ENCODE measurements around the gene LY6G6D.
"Not testable (repeated sequence)": the region's sequence is repeated elsewhere in the genome, so short reads cannot be mapped to it uniquely, and the experiment has no call there.

LY6G6D gene

GRCh38 chr6:31702819-31703716, 12.1 kb upstream of the LY6G6D start, which contains the start of gene ABHD16A:
TSS of gene ABHD16A (minus strand) at chr6:31703324. CDS start at chr6:31703281, 43 bp downstream.
- H3K27ac ChIP-seq: peak within 1 kb of the TSS; percentile 75
- TF ChIP-seq CTCF (conservative IDR thresholded peaks at IDR 0.05) (no peak), ZFX (IDR thresholded peaks at IDR 0.05) (peak; percentile 42; the same call in 1 of the 2 replicates)

- TF ChIP-seq ZFX (IDR thresholded peaks at IDR 0.05): no peak
- H3K27ac ChIP-seq: no peak overlapping the region
Measured at GRCh38 chr6:31705931-31706330, 9.2 kb upstream of the LY6G6D start.

GRCh38 chr6:31706599-31706998, 8.5 kb upstream of the LY6G6D start, which contains the start of gene LY6G6F:
TSS of gene LY6G6F (plus strand) at chr6:31706866. CDS start at chr6:31706907, 41 bp downstream.
- TF ChIP-seq CTCF (conservative IDR thresholded peaks at IDR 0.05): no peak
- no peak within 1 kb of the TSS for H3K27ac ChIP-seq

- H3K27ac ChIP-seq: no peak overlapping the region
- TF ChIP-seq CTCF (conservative IDR thresholded peaks at IDR 0.05): no peak
- TF ChIP-seq ZFX (IDR thresholded peaks at IDR 0.05): no peak
Measured at GRCh38 chr6:31707701-31708100, 7.4 kb upstream of the LY6G6D start.

GRCh38 chr6:31708224-31708623, 6.9 kb upstream of the LY6G6D start:
- no peak for TF ChIP-seq ZFX (IDR thresholded peaks at IDR 0.05)
- TF ChIP-seq CTCF (conservative IDR thresholded peaks at IDR 0.05): no peak
- H3K27ac ChIP-seq: no peak overlapping the region

- H3K27ac ChIP-seq: not testable (repeated sequence)
Measured at GRCh38 chr6:31709157-31709556, 6.0 kb upstream of the LY6G6D start.

- no peak overlapping the region for H3K27ac ChIP-seq
- TF ChIP-seq ZFX (IDR thresholded peaks at IDR 0.05) (no peak), CTCF (conservative IDR thresholded peaks at IDR 0.05) (no peak)
Measured at GRCh38 chr6:31710523-31711219, 4.5 kb upstream of the LY6G6D start.

GRCh38 chr6:31711233-31711632, 3.9 kb upstream of the LY6G6D start:
- no peak overlapping the region for H3K27ac ChIP-seq
- TF ChIP-seq ZFX (IDR thresholded peaks at IDR 0.05) (no peak), CTCF (conservative IDR thresholded peaks at IDR 0.05) (no peak)
